Astrocyte (in vitro differentiated cells and primary cell): ENCODE measurements around the gene ANAPC13. TPM values are rescaled to one million over a fixed set of nuclear protein-coding genes. Genes with fewer than 3 reads are reported as not detected.

Experiments used
- DNase-seq: peaks from one replicate; pipeline ENCODE4 v3.0.0-alpha.2; 2010; ENCODE audit warnings: low read depth
- FAIRE-seq: peaks from 2 replicates; lab custom pipeline; 2011; peaks lifted over from hg19 to GRCh38; lab: Jason Lieb, UNC
- H2AFZ ChIP-seq: 2 replicates; pipeline ENCODE4 v1.6.0; 2012; ENCODE audit warnings: low read depth, low read length, inconsistent platforms
- H3K27ac ChIP-seq: 2 replicates; pipeline ENCODE4 v1.5.1; 2011; ENCODE audit warnings: low read depth, low read length, inconsistent platforms
- H3K27me3 ChIP-seq: 2 replicates; pipeline ENCODE4 v1.6.0; 2011; ENCODE audit warnings: low read length, inconsistent platforms; ENCODE audit not compliant: insufficient read depth
- H3K36me3 ChIP-seq: 2 replicates; pipeline ENCODE4 v1.5.1; 2011; ENCODE audit warnings: low read length, inconsistent platforms; ENCODE audit not compliant: insufficient read depth
- H3K4me1 ChIP-seq: 2 replicates; pipeline ENCODE4 v1.5.1; 2011; ENCODE audit warnings: low read length, inconsistent platforms; ENCODE audit not compliant: insufficient read depth
- H3K4me2 ChIP-seq: 2 replicates; pipeline ENCODE4 v1.6.0; 2012; ENCODE audit warnings: low read length, inconsistent platforms
- H3K4me3 ChIP-seq: 2 replicates; pipeline ENCODE4 v1.5.1; 2011; ENCODE audit warnings: low read depth, mild to moderate bottlenecking, low read length, inconsistent platforms; ENCODE audit not compliant: insufficient read depth
- H3K79me2 ChIP-seq: 2 replicates; pipeline ENCODE4 v1.6.0; 2012; ENCODE audit warnings: mild to moderate bottlenecking, low read length, inconsistent platforms; ENCODE audit not compliant: insufficient read depth
- H3K9ac ChIP-seq: 2 replicates; pipeline ENCODE4 v1.6.0; 2012; ENCODE audit warnings: mild to moderate bottlenecking, low read length, inconsistent platforms
- H3K9me3 ChIP-seq: 2 replicates; pipeline ENCODE4 v1.5.1; 2012; ENCODE audit warnings: low read depth, mild to moderate bottlenecking, low read length, inconsistent platforms; ENCODE audit not compliant: insufficient read depth
- H4K20me1 ChIP-seq: 2 replicates; pipeline ENCODE4 v1.6.0; 2012; ENCODE audit warnings: low read length, inconsistent platforms; ENCODE audit not compliant: insufficient read depth
- H3K27ac Mint-ChIP-seq: one replicate; pipeline ENCODE4 v1.8.0; 2021; ENCODE audit warnings: mild to moderate bottlenecking, mixed read lengths; ENCODE audit not compliant: unreplicated experiment
- H3K27me3 Mint-ChIP-seq: one replicate; pipeline ENCODE4 v1.8.0; 2021; ENCODE audit warnings: low read depth, mixed read lengths; ENCODE audit not compliant: unreplicated experiment
- H3K36me3 Mint-ChIP-seq: one replicate; pipeline ENCODE4 v1.8.0; 2021; ENCODE audit warnings: low read depth, mixed read lengths; ENCODE audit not compliant: unreplicated experiment
- H3K4me1 Mint-ChIP-seq: one replicate; pipeline ENCODE4 v1.8.0; 2021; ENCODE audit warnings: low read depth, mixed read lengths; ENCODE audit not compliant: unreplicated experiment
- H3K4me3 Mint-ChIP-seq: one replicate; pipeline ENCODE4 v1.8.0; 2021; ENCODE audit warnings: mild to moderate bottlenecking, moderate library complexity, mixed read lengths; ENCODE audit not compliant: unreplicated experiment
- H3K9me3 Mint-ChIP-seq: one replicate; pipeline ENCODE4 v1.8.0; 2021; ENCODE audit warnings: mild to moderate bottlenecking, mixed read lengths; ENCODE audit not compliant: unreplicated experiment
- EZH2 ChIP-seq: IDR thresholded peaks from 2 replicates; pipeline ENCODE4 v1.6.1; 2012; ENCODE audit warnings: mild to moderate bottlenecking, low read length, inconsistent platforms; ENCODE audit not compliant: insufficient read depth
- total RNA-seq: library from RNA; stranded (reverse); gene quantifications from 2 replicates; pipeline ENCODE4 v1.2.1, GENCODE V29; 2021
- TF ChIP-seq, protein P1 (sequence below): IDR thresholded peaks from 2 replicates; pipeline ENCODE4 v1.5.1; 2011; ENCODE audit warnings: low read depth, mild to moderate bottlenecking, inconsistent platforms, low read length, moderate library complexity; ENCODE audit not compliant: insufficient read depth

ANAPC13 gene
- total RNA-seq, 1 donor from 2014 or later: 61.0 TPM

DNA sequence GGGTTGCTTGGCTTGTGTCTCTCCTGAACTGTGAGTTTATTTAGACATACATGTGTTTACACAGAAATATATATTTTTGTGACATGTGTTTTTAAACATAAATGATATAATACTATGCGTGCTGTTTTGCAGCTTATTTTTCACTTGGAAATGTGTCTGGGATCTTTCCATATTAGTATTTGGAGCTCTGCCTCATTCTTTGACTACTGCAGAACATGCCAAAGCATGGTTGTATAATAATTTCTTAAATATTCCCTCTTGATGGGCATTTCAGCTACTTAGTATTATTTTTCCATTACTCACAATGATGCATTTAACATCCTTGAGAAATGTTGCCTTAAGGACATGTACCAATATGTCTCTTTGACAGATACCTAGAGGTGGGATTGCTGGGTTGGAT lies 19.5 kb downstream of the ANAPC13 start:
- Histone ChIP-seq H3K27me3 (no peaks in the 10 kb centered on the region), H3K9me3 (no peaks in the 10 kb centered on the region), H3K36me3 (no peaks in the 10 kb centered on the region), H3K4me1 (peaks cover 42% of the 10 kb centered on the region), H4K20me1 (no peaks in the 10 kb centered on the region), H3K4me2 (no peak overlapping the region), H3K9ac (no peak overlapping the region), H3K4me3 (no peak overlapping the region), H2AFZ (no peak overlapping the region), H3K27ac (no peak overlapping the region), H3K79me2 (no peaks in the 10 kb centered on the region)
- DNase-seq: no peak
- Mint-ChIP-seq H3K36me3 (no peaks in the 10 kb centered on the region), H3K4me3 (no peak overlapping the region), H3K9me3 (no peaks in the 10 kb centered on the region), H3K27me3 (no peaks in the 10 kb centered on the region), H3K4me1 (peaks cover 36% of the 10 kb centered on the region), H3K27ac (no peak overlapping the region)
- FAIRE-seq: no peak
- TF ChIP-seq EZH2: no peak
- TF ChIP-seq, protein P1, sequence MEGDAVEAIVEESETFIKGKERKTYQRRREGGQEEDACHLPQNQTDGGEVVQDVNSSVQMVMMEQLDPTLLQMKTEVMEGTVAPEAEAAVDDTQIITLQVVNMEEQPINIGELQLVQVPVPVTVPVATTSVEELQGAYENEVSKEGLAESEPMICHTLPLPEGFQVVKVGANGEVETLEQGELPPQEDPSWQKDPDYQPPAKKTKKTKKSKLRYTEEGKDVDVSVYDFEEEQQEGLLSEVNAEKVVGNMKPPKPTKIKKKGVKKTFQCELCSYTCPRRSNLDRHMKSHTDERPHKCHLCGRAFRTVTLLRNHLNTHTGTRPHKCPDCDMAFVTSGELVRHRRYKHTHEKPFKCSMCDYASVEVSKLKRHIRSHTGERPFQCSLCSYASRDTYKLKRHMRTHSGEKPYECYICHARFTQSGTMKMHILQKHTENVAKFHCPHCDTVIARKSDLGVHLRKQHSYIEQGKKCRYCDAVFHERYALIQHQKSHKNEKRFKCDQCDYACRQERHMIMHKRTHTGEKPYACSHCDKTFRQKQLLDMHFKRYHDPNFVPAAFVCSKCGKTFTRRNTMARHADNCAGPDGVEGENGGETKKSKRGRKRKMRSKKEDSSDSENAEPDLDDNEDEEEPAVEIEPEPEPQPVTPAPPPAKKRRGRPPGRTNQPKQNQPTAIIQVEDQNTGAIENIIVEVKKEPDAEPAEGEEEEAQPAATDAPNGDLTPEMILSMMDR: no peak

DNA sequence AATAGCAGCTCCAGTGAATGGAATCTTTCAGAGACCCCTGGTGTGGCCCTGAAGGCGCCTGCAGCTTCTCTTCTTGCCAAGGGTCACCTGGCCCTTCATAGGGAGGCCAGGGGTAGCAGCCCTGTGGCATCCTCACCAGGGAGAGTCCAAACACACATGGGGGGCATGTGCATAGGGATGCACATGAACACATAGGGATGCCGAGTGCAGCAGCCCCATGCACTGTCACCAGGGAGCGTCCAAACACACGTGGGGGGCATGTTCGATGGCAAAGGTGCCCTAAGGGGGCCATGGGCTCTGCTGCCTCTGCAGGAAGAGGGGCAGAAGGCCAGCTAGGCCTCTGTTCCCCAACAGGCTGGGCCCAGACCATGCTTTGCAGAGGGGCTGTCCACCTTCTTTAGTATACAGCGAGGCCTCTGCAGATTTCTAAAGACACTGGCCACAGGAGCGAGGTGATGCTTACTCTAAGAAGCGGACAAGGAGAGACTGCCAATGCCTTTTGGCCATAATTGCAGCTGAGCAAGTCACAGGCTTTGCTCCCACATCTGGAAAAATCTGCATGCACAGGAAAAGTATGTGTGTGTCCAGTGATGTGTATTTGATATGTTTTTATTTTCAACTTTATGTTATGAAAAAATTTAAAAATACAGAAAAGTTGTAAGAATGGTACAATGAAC lies 21.0 kb downstream of the ANAPC13 start:
- Histone ChIP-seq H3K79me2 (no peaks in the 10 kb centered on the region), H3K4me2 (peak overlapping the region; percentile 79), H3K27ac (peak overlapping the region; percentile 97), H4K20me1 (no peaks in the 10 kb centered on the region), H3K36me3 (no peaks in the 10 kb centered on the region), H3K9me3 (no peaks in the 10 kb centered on the region), H3K4me1 (peaks cover 50% of the 10 kb centered on the region), H2AFZ (no peak overlapping the region), H3K9ac (peak overlapping the region; percentile 87), H3K4me3 (no peak overlapping the region), H3K27me3 (no peaks in the 10 kb centered on the region)
- TF ChIP-seq EZH2: no peak
- TF ChIP-seq, protein P1: no peak
- Mint-ChIP-seq H3K36me3 (no peaks in the 10 kb centered on the region), H3K27ac (peak overlapping the region; percentile 98), H3K9me3 (no peaks in the 10 kb centered on the region), H3K4me1 (peaks cover 41% of the 10 kb centered on the region), H3K4me3 (no peak overlapping the region), H3K27me3 (no peaks in the 10 kb centered on the region)
- DNase-seq (no peak), FAIRE-seq (no peak)

DNA sequence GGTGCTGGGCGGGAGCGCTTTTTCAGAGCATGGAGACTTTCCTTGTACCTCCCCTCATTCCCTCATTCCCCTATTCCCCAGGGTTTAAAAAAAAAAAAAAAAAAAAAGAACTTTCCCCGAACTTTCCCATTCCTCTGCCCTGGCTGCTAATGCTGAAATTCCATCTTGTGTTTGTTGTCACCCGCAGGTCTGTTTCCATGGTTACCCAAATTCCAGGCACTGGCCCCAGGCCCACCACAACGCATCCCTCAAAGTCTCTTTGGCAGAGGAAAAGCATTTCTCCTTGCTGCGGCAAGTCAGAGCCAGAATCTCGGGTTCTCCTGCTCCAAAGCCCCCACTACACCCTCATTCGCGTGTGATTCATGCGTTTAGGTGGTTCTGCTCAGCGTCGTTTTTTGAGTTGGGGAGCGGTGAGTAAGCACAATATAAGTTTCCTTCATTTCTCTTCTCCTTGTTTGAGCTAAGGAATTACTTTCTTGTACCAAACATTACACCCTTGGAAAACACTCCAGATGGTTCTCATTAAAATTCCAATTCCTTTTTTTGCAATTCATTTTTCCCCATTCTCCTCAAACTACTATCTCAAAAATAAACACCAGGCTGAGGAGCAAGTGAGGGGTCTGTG lies 21.6 kb downstream of the ANAPC13 start:
- Mint-ChIP-seq H3K27me3 (no peaks in the 10 kb centered on the region), H3K9me3 (no peaks in the 10 kb centered on the region), H3K27ac (peak overlapping the region; percentile 98), H3K36me3 (no peaks in the 10 kb centered on the region), H3K4me3 (no peak overlapping the region), H3K4me1 (peaks cover 41% of the 10 kb centered on the region)
- H3K36me3 ChIP-seq: no peaks in the 10 kb centered on the region
- H3K9ac ChIP-seq: peak overlapping the region; percentile 87
- H4K20me1 ChIP-seq: no peaks in the 10 kb centered on the region
- no peaks in the 10 kb centered on the region for H3K79me2 ChIP-seq
- no peak overlapping the region for H3K4me3 ChIP-seq
- DNase-seq (peak; percentile 99), FAIRE-seq (peak; percentile 83)
- H3K4me1 ChIP-seq: peaks cover 50% of the 10 kb centered on the region
- no peaks in the 10 kb centered on the region for H3K9me3 ChIP-seq
- no peak overlapping the region for H2AFZ ChIP-seq
- peak overlapping the region; percentile 79 for H3K4me2 ChIP-seq
- TF ChIP-seq, protein P1: no peak
- no peak for TF ChIP-seq EZH2
- no peaks in the 10 kb centered on the region for H3K27me3 ChIP-seq
- H3K27ac ChIP-seq: peak overlapping the region; percentile 97
